DMS114 treated with DMSO at 0.1 percent for 48 hours (cell line): ENCODE measurements around the gene GPRC5B.

Experiments
- DNase-seq: peaks from one replicate; lab custom pipeline; 2025; ENCODE audit not compliant: unreplicated experiment; lab: John Stamatoyannopoulos, UW

GPRC5B gene, protein sequence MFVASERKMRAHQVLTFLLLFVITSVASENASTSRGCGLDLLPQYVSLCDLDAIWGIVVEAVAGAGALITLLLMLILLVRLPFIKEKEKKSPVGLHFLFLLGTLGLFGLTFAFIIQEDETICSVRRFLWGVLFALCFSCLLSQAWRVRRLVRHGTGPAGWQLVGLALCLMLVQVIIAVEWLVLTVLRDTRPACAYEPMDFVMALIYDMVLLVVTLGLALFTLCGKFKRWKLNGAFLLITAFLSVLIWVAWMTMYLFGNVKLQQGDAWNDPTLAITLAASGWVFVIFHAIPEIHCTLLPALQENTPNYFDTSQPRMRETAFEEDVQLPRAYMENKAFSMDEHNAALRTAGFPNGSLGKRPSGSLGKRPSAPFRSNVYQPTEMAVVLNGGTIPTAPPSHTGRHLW

DNA sequence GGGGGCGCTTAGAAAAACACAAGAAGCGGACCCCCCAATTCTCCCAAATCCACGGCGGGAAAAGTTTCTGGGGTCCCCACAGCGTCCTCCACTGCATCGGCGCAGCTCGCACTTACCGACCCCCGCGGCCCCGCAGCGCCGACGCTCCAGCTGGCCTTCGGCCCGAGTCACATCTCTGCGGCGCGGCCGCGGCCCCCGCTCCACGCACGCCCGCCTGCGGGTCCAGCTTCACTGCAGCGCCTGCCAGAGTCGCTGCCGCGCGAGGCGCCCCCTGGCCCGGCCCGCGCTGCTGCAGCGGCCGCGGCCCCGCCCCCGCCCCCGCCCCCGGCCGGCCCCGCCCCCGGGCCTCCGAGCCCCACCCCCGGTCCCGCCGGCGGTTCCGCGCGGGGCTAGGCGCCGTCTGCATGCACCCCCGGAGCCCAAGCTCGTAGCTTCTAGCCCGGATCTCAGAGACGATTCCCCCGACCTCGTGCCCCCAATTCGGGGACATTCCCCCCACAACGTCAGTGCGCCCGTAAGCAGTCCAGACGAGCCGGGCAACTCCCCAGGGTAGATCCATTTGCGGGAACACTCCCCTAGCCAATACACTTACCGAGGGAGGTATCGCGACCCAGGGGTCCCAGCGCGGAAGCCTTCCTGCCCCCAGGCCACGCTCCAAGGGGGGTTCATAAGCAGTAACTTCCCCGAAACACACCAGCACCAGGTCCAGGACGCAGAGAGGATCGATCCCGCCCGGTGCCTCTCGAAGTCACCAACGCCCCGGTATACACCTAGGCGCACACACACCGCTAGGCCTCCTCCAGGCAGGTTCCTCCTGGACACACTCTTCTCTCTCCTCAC is at the start of gene GPRC5B:
GPRC5B (minus strand) TSS at position 238 of the 840 bp plus-strand sequence. CDS start 12,003 bp downstream, outside the sequence.
- DNase-seq = no peak

DNA sequence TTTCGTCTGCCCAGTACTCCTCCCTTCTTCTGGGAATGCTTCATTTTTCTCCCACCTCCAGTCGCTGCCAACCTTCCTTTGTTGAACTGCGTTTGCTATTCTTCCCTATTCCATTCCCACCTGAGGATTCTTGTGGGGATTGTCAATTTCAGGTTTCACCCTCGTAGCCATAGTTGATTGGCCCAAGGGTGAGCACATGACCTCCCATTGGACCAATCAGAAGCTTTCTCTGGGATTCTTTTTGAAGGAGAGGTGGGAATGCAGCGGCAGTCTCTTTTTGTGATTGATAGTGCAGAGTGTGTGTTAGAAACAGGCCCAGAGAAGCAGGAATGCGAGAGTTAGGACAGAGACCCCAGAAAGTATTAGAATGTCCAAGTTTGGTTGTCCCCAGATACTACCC is 49.1 kb upstream of the GPRC5B start:
- no peak for DNase-seq

DNA sequence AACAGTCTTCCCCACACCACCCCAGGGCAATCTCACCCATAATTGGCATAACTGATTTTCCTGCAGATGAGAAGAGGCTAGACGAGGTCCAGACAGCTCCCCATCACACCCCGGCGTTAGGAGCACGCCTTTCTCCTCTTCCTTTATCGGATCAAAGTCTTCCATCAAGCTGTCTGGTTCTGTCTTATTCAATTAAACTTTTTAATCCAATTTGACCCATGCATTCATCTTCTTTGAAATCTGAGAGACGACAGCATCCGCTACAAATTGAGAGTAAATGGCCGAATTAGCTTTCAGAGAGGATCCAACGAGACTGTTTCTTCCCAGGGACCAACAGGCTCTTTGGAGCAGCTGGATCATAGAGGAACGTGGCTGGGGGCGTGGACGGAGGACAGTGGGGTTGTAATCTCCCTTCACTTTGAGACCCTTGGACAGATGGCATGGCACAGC is 44.4 kb upstream of the GPRC5B start:
- DNase-seq = no peak

DNA sequence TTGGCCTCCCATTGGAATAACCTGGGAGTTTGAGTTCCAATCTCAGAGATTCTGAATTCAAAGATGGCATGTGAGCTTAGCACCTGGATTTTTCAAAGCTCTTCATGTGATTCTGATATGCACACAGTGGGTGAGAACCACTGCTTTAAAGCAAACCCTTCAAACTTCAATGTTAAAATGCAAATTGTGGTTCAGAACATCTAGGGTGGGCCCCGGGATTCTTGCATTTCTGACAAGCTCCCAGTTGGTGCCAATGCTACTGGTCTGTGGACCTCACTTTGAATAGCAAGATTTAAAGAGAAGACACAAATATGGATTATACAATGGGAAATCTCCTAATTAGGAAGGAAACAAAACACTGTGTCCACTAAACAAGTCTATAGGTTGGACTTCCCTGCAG is 43.8 kb upstream of the GPRC5B start:
- DNase-seq = no peak

DNA sequence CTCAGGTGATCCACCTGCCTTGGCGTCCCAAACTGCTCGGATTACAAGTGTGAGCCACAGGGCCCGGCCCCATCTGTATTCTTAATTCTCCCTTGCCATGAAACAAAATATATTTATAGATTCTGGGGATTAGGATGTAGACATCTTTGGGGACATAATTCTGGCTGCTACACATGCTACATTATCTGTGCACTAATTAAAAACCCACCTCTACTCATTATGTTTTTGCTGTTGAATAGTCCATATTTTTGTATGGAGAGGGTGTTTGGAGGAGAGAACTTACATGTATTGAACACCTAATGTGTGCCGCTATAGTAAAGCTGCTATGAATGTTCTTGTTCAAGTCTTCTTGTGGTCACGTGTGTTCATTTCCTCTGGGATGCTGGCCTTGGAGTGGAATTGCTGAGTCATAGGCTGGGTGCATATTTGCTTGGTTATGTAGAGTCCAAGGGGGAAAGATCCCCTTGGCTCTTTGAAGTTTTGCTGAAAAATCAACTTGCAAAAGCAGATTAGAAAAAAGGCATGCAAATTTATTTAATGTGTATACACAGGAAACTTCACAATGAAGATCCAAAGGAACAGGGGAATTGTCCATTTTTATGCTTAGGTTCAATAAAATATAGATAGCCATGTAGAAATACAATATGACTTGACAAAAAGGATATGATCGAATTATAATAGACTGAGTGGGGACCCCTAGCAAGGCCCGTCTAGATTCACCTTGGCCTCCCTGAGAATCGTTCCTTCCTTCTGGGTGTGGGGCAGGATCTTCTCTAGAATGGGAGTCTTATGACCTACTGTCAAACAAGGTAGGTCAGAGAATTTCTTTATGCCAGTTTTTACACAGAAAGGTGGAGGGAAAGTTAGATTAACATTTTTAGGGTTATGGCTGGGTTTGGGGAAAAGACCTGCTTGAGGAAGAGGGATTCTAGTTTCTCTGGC is 42.1 kb upstream of the GPRC5B start:
- DNase-seq = no peak

DNA sequence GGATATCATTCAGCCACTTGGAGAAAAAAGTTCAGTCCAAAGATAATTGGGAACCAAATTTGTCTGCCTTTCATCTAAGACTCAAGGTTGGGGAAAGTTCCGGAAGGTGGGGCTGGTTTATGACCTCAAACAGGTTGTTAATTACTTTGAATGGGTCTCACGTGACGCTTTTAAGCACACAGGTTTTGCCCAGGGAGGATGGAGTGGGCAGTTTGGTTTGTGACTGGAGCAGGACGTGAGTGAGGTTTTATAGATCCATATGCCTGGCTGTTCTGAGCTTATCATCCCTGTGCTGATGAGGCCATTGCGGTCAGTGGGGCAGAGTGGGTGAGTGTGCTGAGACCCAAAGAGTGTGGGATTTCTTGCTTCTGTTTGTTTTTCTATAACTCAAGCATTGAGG is 38.7 kb upstream of the GPRC5B start:
- no peak for DNase-seq

DNA sequence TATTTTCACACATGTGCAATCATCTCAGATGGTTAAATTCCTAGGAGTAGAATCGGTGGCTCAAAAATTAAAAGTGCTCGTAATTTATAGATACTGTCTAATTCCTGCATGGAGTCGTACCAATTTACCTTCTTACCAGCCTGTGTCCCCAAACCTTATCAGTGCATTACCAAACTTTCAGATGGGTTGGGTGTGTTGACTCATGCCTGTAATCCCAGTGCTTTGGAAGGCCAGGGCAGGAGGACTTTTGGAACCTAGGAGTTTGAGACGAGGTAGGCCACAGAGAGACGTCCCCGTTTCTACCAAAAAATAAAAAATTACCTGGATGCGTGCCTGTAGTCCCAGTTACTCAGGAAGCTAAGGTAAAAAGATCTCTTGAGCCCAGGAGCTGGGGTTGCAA is 34.5 kb upstream of the GPRC5B start:
- DNase-seq = no peak

DNA sequence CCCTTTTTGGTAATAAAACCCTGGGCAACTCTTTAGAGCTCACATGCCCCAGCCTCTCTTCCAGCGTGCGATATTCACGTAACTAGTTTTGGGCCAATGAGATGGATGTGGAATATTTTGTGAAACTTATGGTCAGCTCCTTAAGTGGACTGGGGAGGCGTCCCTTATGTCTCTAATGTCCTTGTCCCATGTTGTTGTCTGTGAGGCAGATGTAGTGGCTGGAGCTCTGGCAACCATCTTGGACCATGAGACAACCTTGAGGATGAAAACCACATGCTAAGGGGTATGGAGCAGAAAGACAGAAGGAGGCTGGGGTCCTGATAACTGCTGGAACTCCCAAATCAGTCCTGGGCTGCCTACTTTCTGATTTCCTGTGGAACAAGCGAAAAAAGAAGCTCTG is 31.4 kb upstream of the GPRC5B start:
- DNase-seq = no peak

DNA sequence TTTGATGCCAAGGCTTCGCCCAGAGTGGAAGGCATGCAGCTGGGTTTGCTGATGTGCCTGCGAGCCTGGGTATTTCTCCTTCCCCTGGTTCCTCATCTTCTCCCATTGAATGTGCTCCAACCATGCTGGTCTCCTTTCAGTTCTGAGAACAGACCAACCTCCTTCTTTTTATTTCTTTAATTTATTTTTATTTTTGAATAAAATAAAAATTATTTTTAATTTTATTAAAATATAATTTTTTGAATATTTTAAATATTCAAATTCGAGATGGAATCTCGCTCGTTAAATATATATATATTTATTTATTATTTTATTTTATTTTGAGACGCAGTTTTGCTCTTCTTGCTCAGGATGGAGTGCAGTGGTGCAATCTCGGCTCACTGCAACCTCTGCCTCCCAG is 30.2 kb upstream of the GPRC5B start:
- no peak for DNase-seq

DNA sequence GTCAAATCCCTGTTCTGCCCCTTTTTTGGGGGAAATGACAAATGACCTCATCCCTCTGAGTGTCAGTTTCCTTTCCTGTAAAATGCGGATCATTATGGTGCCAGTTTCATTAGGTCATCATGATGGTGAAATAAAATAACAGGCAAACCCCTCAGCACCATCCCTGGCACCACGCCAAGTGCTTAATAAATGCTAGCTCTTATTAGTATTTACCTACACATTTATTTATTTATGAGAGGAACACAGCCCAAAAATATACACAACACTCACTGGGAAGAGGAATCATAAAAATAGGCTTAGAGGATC is 28.6 kb upstream of the GPRC5B start:
- DNase-seq = no peak

DNA sequence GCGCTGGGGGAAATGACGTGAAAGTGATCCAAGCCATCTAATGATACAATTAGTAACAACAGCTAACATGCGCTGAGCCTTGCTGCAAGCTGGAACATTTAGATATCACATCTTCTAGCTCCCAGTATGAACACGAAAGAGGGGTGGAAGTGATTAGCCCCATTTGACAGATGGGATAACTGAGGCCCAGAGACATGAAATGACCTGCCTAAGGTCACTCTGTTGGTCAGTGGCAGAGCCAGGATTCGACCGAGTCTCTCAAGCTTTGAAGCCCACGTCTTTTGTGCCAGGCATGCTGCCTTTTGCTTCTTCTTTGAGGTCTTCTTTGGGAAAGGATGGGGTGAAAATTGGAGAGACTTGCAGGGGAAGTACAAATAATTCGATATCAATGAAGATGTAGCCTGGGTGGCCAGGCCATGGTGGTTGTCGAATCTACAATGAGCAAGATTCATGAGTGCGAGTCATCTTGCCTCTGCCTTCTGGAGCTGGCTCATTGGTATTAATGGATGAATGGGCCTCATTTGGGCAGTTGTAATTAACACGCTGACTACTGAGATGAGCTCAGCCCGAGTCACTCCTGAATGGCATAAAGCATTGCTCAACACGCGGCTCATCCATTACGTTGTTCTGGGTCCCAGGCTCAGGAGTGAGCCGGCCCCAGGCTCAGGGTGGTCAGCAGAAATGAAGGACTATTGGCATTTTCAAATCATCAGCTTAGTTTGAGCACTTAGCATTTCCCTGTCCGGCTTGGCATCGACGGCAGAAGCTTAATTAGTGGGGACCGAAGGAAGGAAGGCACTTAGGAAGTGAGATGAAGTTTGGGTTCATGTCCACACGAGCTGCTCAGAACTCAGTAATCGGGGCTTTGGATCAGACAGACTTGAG is 28.0 kb upstream of the GPRC5B start:
- DNase-seq = no peak

DNA sequence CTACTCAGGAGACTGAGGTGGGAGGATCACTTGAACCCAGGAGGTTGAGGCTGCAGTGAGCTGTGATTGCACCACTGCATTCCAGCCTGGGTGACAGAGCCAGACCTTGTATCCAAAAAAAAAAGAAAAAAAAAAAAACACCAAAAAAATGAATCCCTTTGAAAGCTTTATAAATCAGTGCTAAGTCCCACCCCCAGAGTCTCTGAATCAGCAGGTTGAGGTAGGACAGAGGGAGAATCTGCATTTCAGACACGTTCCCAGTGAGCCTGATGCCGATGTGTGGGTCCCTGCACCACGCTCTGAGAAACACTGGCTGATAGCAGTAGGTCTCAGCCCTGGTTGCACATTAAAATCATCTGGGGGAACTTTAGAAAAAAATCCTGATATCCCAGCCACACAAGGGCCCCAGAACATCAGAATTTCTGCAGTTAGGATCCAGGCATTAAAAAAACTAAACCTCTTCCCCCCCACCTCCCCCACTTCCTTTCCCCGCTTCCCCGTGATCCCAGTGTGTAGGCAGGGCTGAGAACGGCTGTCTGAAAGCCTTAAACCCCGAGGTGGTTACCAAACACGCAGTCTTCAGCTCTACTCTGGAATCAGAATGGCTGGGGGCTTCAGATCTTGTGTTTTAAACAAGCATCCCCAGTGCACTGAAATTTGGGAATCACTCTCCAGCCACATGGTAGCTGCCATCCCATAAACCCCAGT is 27.3 kb upstream of the GPRC5B start:
- no peak for DNase-seq

DNA sequence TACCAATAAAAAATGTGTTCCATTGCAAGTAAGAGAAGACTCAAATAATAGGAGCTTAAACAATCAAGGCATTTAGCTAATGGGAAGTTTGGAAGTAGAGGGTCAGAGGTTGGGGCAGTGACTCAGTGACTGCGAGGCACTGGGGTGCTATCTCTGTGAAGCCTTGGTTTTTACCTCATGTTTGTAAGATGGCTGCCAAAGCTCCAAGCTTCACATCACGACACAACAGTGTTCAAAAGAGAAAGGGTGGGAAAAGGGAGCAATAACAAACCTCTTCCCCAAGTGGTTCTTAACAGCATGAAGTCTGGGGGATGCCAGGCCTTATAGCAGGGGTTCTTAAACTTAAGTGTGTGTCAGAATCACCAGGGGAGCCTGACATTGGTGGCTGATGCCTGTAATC is 26.6 kb upstream of the GPRC5B start:
- DNase-seq = no peak

DNA sequence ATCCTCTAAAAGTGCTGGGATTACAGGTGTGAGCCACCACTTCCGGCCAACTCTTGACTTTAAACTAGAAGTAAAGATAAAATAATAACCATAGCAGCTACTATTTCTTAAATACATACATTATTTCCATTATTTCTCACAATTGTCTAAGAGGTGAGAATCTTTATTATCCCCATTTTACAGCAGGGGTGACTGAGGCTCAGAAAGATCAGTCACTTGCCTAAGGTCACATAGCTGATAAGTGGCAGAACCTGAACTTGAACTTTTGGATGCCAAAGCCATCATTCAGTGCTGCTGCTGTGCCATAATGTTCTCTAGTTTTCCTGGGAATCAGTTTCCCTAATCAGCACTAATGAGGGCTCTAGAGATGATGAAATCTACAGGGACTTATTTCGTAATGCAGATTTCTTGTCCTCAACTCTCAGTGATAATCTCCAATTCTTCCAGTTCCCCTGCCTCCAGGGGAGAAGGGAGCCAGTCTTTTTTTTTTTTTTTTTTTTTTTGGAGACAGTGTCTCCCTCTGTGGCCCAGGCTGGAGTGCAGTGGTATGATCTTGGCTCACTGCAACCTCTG is 25.2 kb upstream of the GPRC5B start:
- no peak for DNase-seq

DNA sequence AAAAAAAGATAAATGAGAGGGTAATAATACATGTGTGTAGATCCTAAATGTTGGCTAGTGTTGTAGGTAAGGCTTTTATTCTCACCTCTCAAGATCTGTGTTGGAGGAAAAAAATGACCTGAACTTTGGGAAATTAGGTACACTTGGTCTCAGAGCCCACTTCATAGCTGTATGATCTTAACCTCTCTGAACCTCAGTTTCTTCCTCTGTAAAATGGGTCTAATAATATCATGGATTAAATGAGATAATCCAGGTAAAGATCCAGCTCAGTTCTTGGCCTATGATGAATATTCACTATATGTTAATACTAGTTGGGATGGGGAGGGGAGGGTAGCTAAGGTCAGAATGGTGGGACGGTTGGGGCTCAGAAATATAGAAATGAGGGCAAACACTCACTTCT is 24.3 kb upstream of the GPRC5B start:
- DNase-seq = no peak

DNA sequence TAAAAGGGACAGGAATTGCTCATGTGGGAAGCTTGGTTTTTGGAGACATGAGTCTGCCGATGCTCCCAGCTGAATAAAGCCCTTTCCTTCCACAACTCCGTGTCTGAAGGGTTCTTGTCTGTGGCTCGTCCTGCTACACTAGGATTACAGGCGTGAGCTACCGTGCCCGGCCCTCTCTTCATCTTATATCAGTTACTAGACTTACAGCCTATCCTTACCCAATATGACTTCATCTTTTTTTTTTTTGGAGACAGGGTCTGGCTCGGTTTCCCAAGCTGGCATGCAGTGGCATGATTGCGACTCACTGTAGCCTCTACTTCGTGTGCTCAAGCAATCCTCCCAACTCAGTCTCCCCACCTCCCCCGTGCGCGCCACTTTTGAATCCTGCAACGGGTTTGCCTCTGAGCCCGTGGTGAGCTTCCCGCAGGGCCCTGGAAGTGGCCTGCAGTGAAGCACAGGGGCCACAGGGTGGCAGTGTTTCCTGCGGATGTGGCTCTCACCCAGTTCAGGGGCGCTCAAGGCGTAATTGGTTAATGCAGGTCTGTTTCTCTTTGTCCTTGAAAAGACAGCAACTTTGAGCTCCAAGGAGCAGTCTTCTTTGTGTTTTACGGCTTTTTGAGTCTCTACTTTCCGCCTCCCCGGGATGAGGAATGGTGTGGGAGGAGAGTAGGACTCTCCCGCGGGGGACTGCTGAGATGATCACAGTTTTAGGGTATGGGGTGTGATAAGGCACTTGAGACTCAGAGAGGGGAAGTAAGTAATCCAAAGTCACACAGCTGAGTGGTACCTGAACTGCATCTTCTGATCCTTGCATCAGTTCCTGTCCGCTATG is 22.7 kb upstream of the GPRC5B start:
- peak; percentile 49 for DNase-seq

DNA sequence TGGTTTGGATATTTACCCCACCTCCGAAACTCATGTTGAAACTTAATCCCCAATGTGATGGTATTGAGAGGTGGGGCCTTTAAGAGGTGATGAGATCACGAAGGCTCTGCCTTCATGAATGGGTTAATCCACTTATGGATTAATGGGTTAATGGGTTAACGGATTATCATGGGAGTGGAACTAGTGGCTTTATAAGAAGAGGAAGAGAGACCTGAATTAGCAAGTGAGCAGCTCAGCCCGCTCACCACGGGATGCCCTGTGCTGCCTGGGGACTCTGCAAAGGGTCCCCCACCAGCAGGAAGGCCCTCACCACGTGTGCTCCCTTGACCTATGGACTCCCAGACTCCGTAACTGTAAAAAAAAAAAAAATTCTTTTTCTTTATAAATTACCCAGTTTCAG is 16.5 kb upstream of the GPRC5B start:
- DNase-seq = no peak

DNA sequence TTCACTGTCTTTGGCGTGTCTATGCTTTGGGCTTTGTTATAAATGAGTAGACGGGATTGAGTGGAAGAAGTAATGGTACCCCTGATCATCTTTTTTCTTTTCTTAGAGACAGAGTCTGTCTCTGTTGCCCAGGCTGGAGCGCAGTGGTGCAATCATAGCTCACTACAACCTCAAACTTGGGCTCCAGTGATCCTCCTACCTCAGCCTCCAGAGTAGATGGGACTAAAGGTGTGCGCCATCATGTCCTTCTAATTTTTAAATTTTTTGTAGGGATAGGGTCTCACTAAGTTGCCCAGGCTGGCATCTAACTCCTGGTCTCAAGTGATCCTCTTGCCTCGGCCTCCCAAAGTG is 14.9 kb upstream of the GPRC5B start:
- DNase-seq = no peak
